Right renal pelvis (tissue), 4 donors: ENCODE data around the gene HDAC9. TPM values are rescaled to one million over a fixed set of nuclear protein-coding genes. Genes with fewer than 3 reads are reported as not detected.

Source experiments
- DNase-seq, 4 donors: peaks; one replicate each; pipeline ENCODE4 v3.0.0-alpha.2; 2013; ENCODE audit warnings: low read depth in 4 of 4, low spot score in 3 of 4, missing footprints in 1 of 4
- polyA plus RNA-seq, 4 donors: library from polyadenylated mRNA; unstranded; fragments of 120-200 nt; gene quantifications; one replicate each; pipeline ENCODE4 v1.2.1, GENCODE V29; 2013; ENCODE audit not compliant: insufficient read length in 4 of 4

The HDAC9 gene
- polyA plus RNA-seq, 4 donors, result 8.2 to 13.2 (median 11.7) TPM

GRCh38 chr7:18648849-18649758 lies 153.6 kb downstream of the HDAC9 start:
- no peak for DNase-seq

GRCh38 chr7:18653381-18654155 lies 158.0 kb downstream of the HDAC9 start:
- no peak for DNase-seq

- DNase-seq, result no peak
Measured at GRCh38 chr7:18654709-18655108, 159.2 kb downstream of the HDAC9 start.

GRCh38 chr7:18655506-18655905 lies 160.0 kb downstream of the HDAC9 start:
- DNase-seq, result peak in 2 of 4 donors; percentile 10 to 23

- DNase-seq, result no peak
Measured at GRCh38 chr7:18655912-18656311, 160.4 kb downstream of the HDAC9 start.

GRCh38 chr7:18656362-18656761 lies 160.8 kb downstream of the HDAC9 start:
- no peak for DNase-seq

GRCh38 chr7:18659746-18660145 lies 164.2 kb downstream of the HDAC9 start:
- no peak for DNase-seq

- DNase-seq, result no peak
Measured at GRCh38 chr7:18663321-18663720, 167.8 kb downstream of the HDAC9 start.

GRCh38 chr7:18666107-18666728 lies 170.7 kb downstream of the HDAC9 start:
- peak; percentile 22 to 52 (median 43) for DNase-seq

GRCh38 chr7:18667466-18667865 lies 171.9 kb downstream of the HDAC9 start:
- DNase-seq, result no peak

GRCh38 chr7:18671176-18671575 lies 175.6 kb downstream of the HDAC9 start:
- DNase-seq, result no peak

GRCh38 chr7:18675579-18675978 lies 180.0 kb downstream of the HDAC9 start:
- DNase-seq, result no peak

- DNase-seq, result no peak
Measured at GRCh38 chr7:18679261-18679660, 183.7 kb downstream of the HDAC9 start.

- no peak for DNase-seq
Measured at GRCh38 chr7:18680576-18680975, 185.0 kb downstream of the HDAC9 start.

- no peak for DNase-seq
Measured at GRCh38 chr7:18684916-18685315, 189.4 kb downstream of the HDAC9 start.

GRCh38 chr7:18685971-18686370 lies 190.4 kb downstream of the HDAC9 start:
- DNase-seq, result no peak

GRCh38 chr7:18689551-18689950 lies 194.0 kb downstream of the HDAC9 start:
- DNase-seq, result no peak

GRCh38 chr7:18693406-18693805 lies 197.9 kb downstream of the HDAC9 start:
- peak in 2 of 4 donors; percentile 23 to 29 for DNase-seq

GRCh38 chr7:18693816-18694215 lies 198.3 kb downstream of the HDAC9 start:
- DNase-seq, result no peak

- no peak for DNase-seq
Measured at GRCh38 chr7:18694484-18694883, 198.9 kb downstream of the HDAC9 start.

GRCh38 chr7:18694911-18695310 lies 199.4 kb downstream of the HDAC9 start:
- DNase-seq, result no peak
